Fibroblast of lung (primary cell): ENCODE results near the gene PPIF.

Source experiments
- CTCF ChIP-seq, 2 donors: IDR thresholded peaks in 1 of 2; conservative IDR thresholded peaks in 1 of 2; 1 replicate in 1 of 2; 2 replicates in 1 of 2; pipeline ENCODE4 v1.5.1; 2011 to 2012; ENCODE audit warnings: low read length in 2 of 2, control low read depth in 1 of 2, inconsistent platforms in 1 of 2, low read depth in 1 of 2, mild to moderate bottlenecking in 1 of 2
- EZH2 ChIP-seq: IDR thresholded peaks from 2 replicates; pipeline ENCODE4 v1.5.1; 2012; ENCODE audit warnings: low read length, control low read depth, mild to moderate bottlenecking; ENCODE audit errors: missing control alignments

- no peak for TF ChIP-seq EZH2
- no peak for TF ChIP-seq CTCF (conservative IDR thresholded peaks at IDR 0.05 in 1 of 2, IDR thresholded peaks at IDR 0.05 in 1 of 2; ENCODE audit: low read depth in 1 of 2, low read length in 2 of 2)
Measured at GRCh38 chr10:79357180-79357579, 9.9 kb downstream of the PPIF start.
